Measurements from ENCODE around the gene RPSA. TPM values are rescaled to one million over a fixed set of nuclear protein-coding genes. Genes with fewer than 3 reads are reported as not detected.

The RPSA gene
- total RNA-seq, 1 experiment from 2014 or later = 2,486 TPM

- Histone ChIP-seq H3K4me1 (ENCODE audit: control insufficient read depth in 1 of 2, insufficient read depth in 2 of 2, low read length in 2 of 2) (no peaks in the 10 kb centered on the region), H3K27ac (ENCODE audit: low read depth, low read length) (no peak overlapping the region), H3K4me2 (ENCODE audit: low read length) (no peak overlapping the region), H3K36me3 (ENCODE audit: control insufficient read depth in 1 of 2, insufficient read depth in 2 of 2, low read length in 2 of 2) (peaks cover 14 to 24% of the 10 kb centered on the region in 2 experiments; a peak in 3 of 4 replicates), H3K9ac (ENCODE audit: low read length) (no peak overlapping the region), H3K9me3 (ENCODE audit: control insufficient read depth in 1 of 2, insufficient read depth in 1 of 2, low read depth in 1 of 2, low read length in 2 of 2) (no peaks in the 10 kb centered on the region), H3K4me3 (replicated peaks in 1 of 2; ENCODE audit: low read depth in 1 of 2, low read length in 2 of 2) (no peak overlapping the region), H3K27me3 (ENCODE audit: insufficient read depth, low read length) (no peaks in the 10 kb centered on the region), H2AFZ (ENCODE audit: low read depth, low read length, poor library complexity, severe bottlenecking) (no peak overlapping the region), H3K9me2 (ENCODE audit: insufficient read depth) (no peaks in the 10 kb centered on the region), H4K20me1 (ENCODE audit: insufficient read depth) (no peaks in the 10 kb centered on the region), H3K79me2 (ENCODE audit: insufficient read depth, low read length) (no peaks in the 10 kb centered on the region)
- CTCF ChIA-PET = no interaction called here
- BruUV-seq (replicated peaks) = no TSS peak
- TF ChIP-seq, protein P1, sequence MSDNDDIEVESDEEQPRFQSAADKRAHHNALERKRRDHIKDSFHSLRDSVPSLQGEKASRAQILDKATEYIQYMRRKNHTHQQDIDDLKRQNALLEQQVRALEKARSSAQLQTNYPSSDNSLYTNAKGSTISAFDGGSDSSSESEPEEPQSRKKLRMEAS (IDR thresholded peaks at IDR 0.05) = no peak
- TF ChIP-seq CBX3 (IDR thresholded peaks at IDR 0.05; ENCODE audit: low read depth) (no peak), POLR2A (IDR thresholded peaks at IDR 0.05; ENCODE audit: borderline replicate concordance, extremely low read depth, insufficient read depth, insufficient read length) (no peak), ZFX (IDR thresholded peaks at IDR 0.05) (no peak), POLR2AphosphoS5 (IDR thresholded peaks at IDR 0.05; ENCODE audit: low read depth, low read length) (no peak), ATF3 (IDR thresholded peaks at IDR 0.05) (no peak), JUND (IDR thresholded peaks at IDR 0.05) (no peak), ZNF274 (IDR thresholded peaks at IDR 0.05; ENCODE audit: low read depth, low read length) (no peak), CEBPB (IDR thresholded peaks at IDR 0.05; ENCODE audit: low read depth) (no peak), ZBTB33 (IDR thresholded peaks at IDR 0.05; ENCODE audit: extremely low read depth, insufficient replicate concordance, low read length) (no peak), YY1 (IDR thresholded peaks at IDR 0.05; ENCODE audit: extremely low read depth, insufficient replicate concordance, low read depth, low read length) (no peak), RAD21 (IDR thresholded peaks at IDR 0.05; ENCODE audit: low read depth) (no peak)
- RAD21 ChIA-PET (ENCODE audit: low non-redundant PET in 1 of 2, low total read pairs in 2 of 2, uncharacterized antibody in 2 of 2, unreplicated experiment in 2 of 2) = no interaction called here
- ATAC-seq = peak; percentile 52
- DNase-seq (ENCODE audit: low read depth, low spot score) = no peak
- POLR2A ChIA-PET = no interaction called here
- intact Hi-C loops (cut with micrococcal nuclease) = no loop called here
Observed at GRCh38 chr3:39398700-39399099, 7.8 kb upstream of the RPSA start.
